Right lung (tissue), 5 donors: ENCODE results near the gene NOL8. TPM values are rescaled to one million over a fixed set of nuclear protein-coding genes. Genes with fewer than 3 reads are reported as not detected.

Source experiments
- DNase-seq, 2 donors: peaks; one replicate each; pipeline ENCODE4 v3.0.0-alpha.2; 2013
- polyA plus RNA-seq, 5 donors: library from polyadenylated mRNA; unstranded; fragments of 120-200 nt; gene quantifications; one replicate each; pipeline versions ENCODE4 v1.2.1 to v1.2.3, GENCODE V29; 2013; ENCODE audit warnings: inconsistent platforms in 1 of 5, low replicate concordance in 1 of 5; ENCODE audit not compliant: insufficient read length in 5 of 5, insufficient read depth in 1 of 5

The NOL8 gene
- polyA plus RNA-seq, 5 donors, result 40.5 to 61.8 (median 57.9) TPM

GRCh38 chr9:92270511-92270910, 54.6 kb downstream of the NOL8 start:
- no peak for DNase-seq

GRCh38 chr9:92266486-92266885, 58.7 kb downstream of the NOL8 start:
- no peak for DNase-seq

- DNase-seq, result no peak
Measured at GRCh38 chr9:92265154-92265553, 60.0 kb downstream of the NOL8 start.

- no peak for DNase-seq
Measured at GRCh38 chr9:92263131-92263530, 62.0 kb downstream of the NOL8 start.

- DNase-seq, result no peak
Measured at GRCh38 chr9:92257327-92257726, 67.8 kb downstream of the NOL8 start.

- no peak for DNase-seq
Measured at GRCh38 chr9:92254381-92255337, 70.5 kb downstream of the NOL8 start.

GRCh38 chr9:92253656-92254055, 71.5 kb downstream of the NOL8 start:
- no peak for DNase-seq

- no peak for DNase-seq
Measured at GRCh38 chr9:92247981-92248380, 77.2 kb downstream of the NOL8 start.

Other genes with a start within 250 kb of the NOL8 start
- 100 to 1,000 TPM in 1 of 5 donors, 10 to 100 TPM in 4; 77.2 to 100 (median 92.9) TPM for gene SPTLC1, start 209.9 kb downstream of the NOL8 start, polyA plus RNA-seq
- gene IARS1, start 31.7 kb downstream of the NOL8 start, polyA plus RNA-seq, result 10 to 100 TPM; 71.8 to 92.2 (median 85.6) TPM
- gene CENPP, start 603 bp upstream of the NOL8 start, polyA plus RNA-seq, result 1 to 10 TPM; 3.5 to 7.0 (median 5.9) TPM
- gene OGN, start 79.2 kb upstream of the NOL8 start, polyA plus RNA-seq, result 100 to 1,000 TPM; 136 to 201 (median 147) TPM
- 1 to 10 TPM in 4 of 5 donors, under 1 TPM in 1; 0.85 to 1.4 (median 1.2) TPM for gene OMD, start 99.1 kb upstream of the NOL8 start, polyA plus RNA-seq
- 10 to 100 TPM in 1 of 5 donors, 1 to 10 TPM in 4; 5.8 to 13.9 (median 7.4) TPM for gene ASPN, start 157.2 kb upstream of the NOL8 start, polyA plus RNA-seq
- gene ECM2, start 210.6 kb upstream of the NOL8 start, polyA plus RNA-seq, result 10 to 100 TPM; 35.4 to 62.1 (median 47.5) TPM